H54 (cell line): ENCODE measurements around the gene GRHL3.

Source experiments
- DNase-seq: peaks from one replicate; pipeline ENCODE4 v3.0.0; 2011; ENCODE audit warnings: low spot score, mixed read lengths; ENCODE audit not compliant: insufficient read length
- FAIRE-seq: peaks from 3 replicates; lab custom pipeline; 2011; peaks lifted over from hg19 to GRCh38; lab: Jason Lieb, UNC
- POLR2A ChIP-seq: IDR thresholded peaks from 2 replicates; pipeline ENCODE4 v1.6.1; 2011; ENCODE audit warnings: low read depth, mild to moderate bottlenecking, low read length

Gene GRHL3

DNA sequence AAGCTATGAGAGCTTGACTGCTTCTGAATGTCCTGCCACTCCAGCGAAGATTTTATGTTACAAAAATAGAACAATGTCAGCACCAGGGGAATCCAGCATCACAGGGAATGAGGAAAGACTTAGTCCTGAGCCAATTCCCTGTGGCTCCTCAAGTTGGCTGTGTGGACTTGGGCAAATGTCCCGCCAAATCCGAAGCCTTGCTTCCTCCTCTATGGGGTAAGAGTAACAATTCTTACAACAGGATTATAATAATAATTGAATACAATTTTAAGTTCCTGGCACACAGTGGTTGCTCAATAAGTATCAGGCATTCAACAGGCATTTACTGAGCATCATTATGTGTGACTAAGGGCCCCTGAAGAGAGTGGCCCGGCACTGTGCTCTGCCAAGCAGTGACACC is 50.0 kb downstream of the GRHL3 start:
- DNase-seq, result no peak
- TF ChIP-seq POLR2A, result no peak

GRCh38 chr1:24369801-24370200 is 50.6 kb downstream of the GRHL3 start:
- no peak for TF ChIP-seq POLR2A
- no peak for DNase-seq
- FAIRE-seq, result no peak

More for the DNA sequence above, 50.0 kb downstream of the GRHL3 start:
- FAIRE-seq, result no peak

DNA sequence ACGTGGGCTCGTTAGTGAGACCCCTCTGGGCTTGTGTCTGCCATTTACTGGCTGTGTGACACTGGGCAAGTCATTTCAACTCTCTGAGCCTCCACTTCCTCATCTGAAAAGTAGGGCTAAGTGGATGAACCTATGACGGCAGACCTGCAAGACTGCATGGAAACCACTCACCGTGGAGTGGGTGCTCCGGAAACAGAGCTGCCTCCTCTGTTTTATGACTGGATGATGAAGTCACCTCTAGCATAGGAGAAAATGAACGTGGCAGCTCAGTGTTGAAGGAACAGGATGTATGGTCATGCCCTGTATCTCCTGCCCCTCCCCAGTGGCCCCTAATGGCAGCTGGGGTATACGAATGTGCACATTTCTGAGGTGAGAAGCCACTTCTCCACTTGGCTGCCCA is 53.9 kb downstream of the GRHL3 start:
- no peak for DNase-seq
- FAIRE-seq, result no peak
- TF ChIP-seq POLR2A, result no peak

DNA sequence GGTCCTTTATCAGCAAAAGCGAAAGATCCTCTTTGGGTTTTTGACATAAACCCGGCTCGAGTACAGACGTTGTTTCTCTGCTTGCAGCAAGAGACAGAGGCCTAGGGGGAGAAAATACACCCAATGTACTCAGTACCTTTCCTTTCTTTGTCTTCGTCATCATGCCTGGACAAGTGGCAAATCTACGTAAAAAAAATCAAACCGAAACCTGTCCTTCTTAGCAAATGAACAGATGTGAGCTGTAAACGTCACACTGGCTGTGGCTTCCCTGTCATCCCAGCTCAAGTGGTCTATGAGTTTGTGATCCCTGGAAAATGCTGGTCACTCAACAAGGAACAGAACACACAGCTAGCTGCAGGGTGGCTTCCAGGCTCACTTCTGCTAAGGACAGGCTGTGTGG is 54.6 kb downstream of the GRHL3 start:
- FAIRE-seq, result no peak
- TF ChIP-seq POLR2A, result no peak
- no peak for DNase-seq

DNA sequence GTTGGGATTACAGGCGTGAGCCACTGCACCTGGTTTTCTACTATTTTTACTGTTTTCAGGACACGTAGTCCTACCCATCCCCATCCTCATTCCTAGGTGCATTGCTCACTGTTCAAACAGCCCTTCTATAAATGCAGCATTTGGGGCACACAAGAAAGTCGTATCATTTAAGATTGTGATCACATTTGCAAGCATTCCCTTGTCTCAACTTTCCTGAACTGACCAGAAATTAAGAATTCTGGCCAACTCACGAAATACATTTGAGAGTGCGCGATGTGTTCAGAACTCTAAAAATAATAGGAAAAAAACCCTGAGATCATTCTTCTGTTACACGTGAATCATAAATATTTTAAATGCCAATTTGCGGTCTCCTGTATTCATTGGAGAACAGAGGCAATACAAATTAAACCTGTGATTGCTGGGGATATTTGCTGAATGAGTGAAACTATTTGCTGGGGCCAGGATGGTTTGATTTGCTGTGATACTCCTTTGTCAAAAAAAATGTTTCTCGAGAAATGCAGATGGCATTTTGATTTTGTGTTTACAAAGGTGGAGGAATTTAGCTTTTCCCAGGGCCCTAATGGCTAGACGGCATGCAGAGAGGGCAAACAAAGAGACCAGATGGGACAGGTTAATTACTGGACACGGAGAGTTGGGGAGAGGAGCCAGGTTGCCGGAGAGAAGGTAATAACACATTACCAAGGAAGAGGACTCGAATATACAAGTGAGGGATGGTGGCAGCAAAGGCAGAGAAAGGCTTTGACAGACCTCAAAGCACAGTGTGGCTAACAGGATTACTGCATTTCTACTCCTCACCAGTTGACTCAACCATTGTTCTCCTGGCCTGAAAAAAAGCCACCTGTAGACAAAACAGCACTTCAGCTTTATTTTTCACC is 56.0 kb downstream of the GRHL3 start:
- FAIRE-seq (no peak), DNase-seq (no peak)
- no peak for TF ChIP-seq POLR2A

- TF ChIP-seq POLR2A, result no peak
Observed at GRCh38 chr1:24379733-24380315, 60.7 kb downstream of the GRHL3 start.

GRCh38 chr1:24380508-24380907 is 61.4 kb downstream of the GRHL3 start:
- FAIRE-seq, result no peak
- no peak for DNase-seq
- no peak for TF ChIP-seq POLR2A

More at GRCh38 chr1:24379733-24380315, 60.7 kb downstream of the GRHL3 start:
- no peak for FAIRE-seq
- no peak for DNase-seq

DNA sequence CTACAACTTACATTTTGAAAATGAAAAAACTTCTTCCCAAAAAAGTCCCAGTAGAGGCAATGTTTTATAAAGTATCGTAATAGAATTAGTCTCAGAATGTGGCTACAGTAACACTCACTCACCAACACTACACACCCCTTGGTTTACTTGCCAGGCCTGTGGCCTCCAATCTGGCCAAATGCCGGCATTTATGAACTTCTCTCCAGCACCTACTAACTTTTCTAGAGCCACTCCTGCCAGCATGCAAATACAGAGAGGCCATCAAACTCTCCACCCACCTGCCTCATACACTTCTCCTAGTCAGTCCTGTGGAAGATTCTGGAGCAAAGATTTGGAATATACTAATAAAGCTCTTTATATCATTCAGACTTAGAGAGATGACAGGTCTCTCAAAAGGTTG is 62.1 kb downstream of the GRHL3 start:
- no peak for TF ChIP-seq POLR2A
- DNase-seq, result no peak
- no peak for FAIRE-seq

GRCh38 chr1:24382165-24382577 is 63.0 kb downstream of the GRHL3 start:
- DNase-seq (no peak), FAIRE-seq (no peak)
- TF ChIP-seq POLR2A, result no peak

DNA sequence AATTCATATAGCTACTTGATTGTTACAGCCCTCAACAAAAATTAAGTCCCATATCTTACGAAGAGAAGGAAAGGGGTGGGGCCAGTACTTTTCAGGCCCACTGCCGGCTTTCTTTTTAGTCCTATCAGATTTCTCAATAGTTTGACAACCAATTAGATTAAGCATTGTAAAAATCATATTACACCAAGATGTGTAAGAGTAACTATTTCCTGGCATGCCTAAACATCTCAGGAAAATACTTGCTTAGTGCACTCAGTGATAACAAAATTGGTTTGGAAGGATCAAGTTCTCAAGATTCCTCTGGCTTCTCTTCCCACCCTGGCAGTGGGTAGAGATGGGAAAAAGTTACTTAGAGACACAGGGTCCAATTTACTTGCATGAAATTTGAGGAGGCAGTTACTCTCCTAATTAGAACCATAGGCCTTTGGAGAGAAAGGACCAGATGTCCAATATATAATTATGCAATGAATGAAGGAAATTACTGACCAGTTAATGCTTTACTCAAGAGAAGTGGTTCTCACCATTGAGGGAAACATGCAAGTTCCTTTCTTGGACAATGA is 64.3 kb downstream of the GRHL3 start:
- FAIRE-seq, result no peak
- TF ChIP-seq POLR2A, result no peak
- no peak for DNase-seq

- no peak for TF ChIP-seq POLR2A
- DNase-seq (no peak), FAIRE-seq (no peak)
Observed at GRCh38 chr1:24384251-24385090, 65.3 kb downstream of the GRHL3 start.

DNA sequence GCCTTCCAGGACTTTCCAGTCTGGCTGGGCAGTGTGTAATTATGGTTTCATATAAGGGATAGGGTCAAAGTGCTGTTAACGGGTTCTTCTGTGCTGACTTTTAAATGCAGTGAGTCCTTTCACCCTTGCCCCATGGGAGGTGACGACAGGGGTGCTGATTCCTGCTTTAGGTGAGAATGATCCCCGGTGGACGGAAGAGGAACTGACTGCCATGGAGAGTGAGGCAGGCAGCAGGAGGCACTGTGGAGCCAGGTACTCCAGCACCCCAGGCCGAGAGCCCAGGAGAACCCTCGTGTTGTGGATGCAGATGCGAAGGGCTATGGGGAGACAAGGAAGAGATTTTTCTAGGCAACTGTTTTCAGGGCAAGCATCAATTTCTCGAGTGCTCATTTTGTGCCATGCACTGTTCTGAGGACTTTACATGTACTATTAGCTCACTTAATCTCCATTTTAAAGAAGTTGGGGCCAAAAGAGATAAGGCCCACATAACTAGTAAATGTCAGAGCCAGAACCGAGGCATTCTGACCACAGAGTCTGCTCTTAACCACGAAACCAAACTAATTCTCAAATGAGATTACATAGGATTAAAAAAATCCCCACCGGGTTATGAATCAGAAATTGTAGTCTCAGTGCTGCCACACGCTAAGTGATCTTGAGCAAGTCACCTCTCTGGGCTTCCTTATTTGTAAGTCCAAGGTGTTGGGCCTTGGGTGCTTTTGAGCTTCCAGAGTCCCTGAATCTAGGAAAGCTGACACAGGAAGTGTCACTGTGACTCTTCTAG is 66.2 kb downstream of the GRHL3 start:
- FAIRE-seq, result no peak
- no peak for DNase-seq
- TF ChIP-seq POLR2A, result no peak

- TF ChIP-seq POLR2A, result no peak
- no peak for FAIRE-seq
- no peak for DNase-seq
Observed at GRCh38 chr1:24386241-24386640, 67.1 kb downstream of the GRHL3 start.
